ENCODE data around the gene OLFML2A.
"Not testable (repeated sequence)": the region's sequence is repeated elsewhere in the genome, so short reads cannot be mapped to it uniquely, and the experiment has no call there.

OLFML2A gene

DNA sequence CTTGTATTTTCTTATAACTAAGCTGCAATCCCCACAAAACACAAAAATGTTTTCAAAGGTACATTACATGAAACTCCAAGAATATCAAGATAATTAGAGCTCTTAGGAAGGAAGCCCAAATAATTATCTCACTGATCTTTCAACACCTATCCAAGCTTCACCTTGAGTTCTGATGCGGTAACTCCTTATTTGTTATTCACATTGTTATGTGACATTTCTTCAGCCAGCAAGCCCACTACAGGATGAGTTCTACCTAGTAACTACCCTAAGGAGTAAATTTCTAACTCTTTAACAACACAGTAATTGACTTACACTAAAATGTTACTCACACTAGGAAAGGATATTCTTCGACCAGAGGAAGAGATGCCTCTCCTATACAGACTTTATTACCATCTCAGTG lies 15.7 kb upstream of the OLFML2A start:
- DNase-seq (ENCODE audit: low spot score), result no peak

DNA sequence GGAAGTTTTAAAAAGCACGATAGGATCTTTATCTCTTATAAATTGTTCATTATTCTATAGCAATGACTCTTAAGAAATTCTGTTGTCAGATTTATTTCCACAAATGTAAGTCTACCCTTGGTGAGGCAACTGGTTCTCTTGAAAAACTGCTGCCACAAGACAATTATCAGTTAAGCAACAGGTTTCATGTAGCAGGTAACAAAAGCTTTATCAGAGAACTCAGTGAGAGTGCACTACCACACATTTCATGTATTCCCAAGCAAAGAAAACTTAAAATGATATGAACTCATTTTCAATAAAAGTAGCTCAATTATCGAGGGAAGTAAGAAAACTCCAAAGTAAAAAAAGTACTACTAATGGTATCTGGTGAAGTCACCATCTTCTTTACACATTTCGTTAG lies 15.2 kb upstream of the OLFML2A start:
- no peak for DNase-seq (ENCODE audit: low spot score)

DNA sequence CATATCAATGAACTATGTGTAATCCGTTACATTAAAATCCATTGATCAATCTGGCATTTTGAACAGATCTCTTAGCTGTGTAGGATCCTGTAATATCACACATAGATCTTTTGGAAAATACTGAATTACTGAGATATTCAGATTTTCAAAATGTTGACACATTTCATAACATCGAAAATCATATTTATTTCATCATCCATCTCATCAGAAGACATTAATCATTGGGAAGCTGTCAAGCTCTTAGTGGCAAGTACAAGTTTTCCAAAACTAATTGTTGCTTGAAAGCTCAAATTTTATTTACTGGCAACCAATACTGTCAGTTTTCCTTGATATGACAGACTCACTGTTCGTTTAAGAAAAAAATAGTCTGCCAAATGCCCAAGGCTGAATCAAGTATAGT lies 14.3 kb upstream of the OLFML2A start:
- no peak for DNase-seq (ENCODE audit: low spot score)

DNA sequence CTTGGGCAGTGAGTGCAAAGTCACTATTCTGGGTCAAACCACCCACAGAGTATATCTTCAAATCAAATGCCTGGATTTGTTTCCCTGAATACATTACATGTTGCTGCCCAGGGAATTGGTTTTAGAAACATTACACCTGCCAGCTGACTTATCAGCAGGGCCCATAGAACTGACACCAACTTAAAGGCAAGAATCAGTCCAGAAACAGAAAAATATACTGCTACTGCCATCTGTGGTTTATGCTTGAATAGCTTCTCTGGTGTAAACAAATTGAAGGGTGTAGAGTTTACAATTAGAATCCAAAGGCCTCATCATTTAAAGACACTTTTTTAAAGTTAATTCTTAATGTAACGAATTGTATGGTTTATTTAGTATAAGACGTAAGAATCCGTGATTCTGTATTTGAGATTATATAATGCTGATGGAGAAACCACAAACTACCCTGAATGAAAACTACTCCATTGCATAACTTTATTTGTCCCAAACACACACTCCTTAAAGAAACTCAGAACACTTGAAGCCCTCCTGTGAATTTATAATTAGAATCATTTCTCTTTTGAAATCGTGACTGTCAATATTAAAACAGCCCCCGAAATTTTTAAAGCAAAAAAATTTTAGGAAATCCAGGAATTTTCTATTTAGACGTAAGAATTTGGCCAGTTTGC lies 12.0 kb upstream of the OLFML2A start:
- DNase-seq (ENCODE audit: low spot score), result no peak

DNA sequence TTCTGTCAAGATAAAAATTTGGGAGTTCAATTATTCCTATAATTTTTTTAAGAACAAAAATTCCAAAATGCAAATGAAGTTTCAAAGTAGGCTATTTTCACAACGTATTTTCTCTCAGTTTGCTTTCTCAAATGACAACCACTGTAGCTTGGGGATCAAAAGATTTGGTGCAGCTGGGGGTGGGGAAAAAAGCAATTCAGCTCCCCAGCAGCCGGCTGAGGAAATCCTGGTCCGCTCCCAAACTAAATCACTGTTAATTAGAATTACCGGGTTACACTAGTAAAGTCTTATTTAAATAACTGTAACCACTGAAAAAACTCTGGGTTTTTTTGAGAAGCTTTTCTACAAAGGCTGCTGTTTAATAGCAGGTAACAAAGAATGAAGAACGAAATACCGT lies 11.5 kb upstream of the OLFML2A start:
- DNase-seq (ENCODE audit: low spot score), result no peak

DNA sequence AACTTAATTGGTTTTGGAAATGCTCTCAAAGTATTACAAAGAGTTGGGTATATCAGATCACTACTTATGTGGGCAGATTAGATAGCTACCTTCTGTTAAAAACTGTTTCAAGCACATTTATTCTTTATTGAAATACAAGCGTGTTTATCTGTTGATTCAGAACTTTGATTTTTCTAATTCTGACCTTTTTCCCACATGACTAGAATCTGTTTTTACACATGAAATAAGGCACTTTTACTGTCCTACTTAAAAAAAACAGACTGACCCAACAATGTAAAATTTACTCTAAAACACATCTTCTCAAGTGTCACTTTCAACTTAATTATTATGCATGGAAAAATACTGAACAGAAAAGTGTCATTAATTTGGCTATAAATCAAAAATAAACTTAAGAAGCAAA lies 10.6 kb upstream of the OLFML2A start:
- DNase-seq (ENCODE audit: low spot score), result no peak

DNA sequence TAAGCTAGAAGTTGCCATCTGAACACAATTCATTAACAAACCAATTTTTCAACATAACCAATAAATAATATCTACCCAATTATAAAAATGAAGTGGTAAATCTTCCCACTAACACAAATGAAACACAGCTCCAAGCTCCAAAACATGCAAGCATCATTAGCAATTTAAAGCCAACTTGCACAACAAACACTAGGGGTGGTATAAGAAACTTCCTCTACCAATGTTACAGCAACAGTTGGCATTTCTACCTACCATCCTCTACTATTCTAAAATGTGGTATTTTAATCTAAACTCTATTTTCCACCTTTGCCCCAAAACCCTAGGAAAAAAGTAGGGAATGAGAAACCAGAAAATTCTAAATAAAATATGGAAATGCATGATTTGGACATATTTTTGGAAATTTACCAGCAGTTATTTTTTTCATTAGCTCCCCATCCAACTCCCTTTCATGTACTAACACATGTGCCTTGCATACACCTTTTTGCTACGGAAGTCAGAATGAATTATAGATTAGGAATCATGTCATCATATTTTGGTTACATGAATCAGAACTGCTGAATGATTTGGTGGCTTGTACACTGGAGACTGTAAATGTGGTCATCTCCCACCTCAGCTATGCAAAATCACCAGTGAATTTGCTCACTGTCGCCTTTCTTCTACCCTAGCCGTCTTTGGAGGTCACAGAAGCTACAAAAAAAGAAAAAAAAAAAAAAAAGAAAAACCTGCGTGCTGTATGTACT lies 9.9 kb upstream of the OLFML2A start:
- DNase-seq (ENCODE audit: low spot score), result no peak

DNA sequence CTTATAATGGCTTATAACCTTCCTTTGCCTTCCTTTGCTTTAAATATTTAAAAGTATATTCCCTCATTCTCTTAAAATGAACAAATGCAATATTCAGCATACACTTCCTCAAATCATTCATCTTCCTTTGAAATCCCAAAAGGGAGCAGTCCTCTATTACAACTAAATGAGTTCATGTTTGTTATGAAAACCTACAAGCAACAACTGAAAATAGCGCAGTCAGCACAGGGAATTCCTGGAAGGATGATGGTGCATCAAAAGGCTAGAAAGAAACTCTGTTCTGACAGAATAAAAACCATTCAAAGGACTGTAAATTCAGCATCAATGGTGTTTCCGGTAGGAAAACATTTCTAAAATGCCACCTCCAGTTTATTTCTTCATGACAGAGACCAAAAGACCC lies 9.1 kb upstream of the OLFML2A start:
- no peak for DNase-seq (ENCODE audit: low spot score)

DNA sequence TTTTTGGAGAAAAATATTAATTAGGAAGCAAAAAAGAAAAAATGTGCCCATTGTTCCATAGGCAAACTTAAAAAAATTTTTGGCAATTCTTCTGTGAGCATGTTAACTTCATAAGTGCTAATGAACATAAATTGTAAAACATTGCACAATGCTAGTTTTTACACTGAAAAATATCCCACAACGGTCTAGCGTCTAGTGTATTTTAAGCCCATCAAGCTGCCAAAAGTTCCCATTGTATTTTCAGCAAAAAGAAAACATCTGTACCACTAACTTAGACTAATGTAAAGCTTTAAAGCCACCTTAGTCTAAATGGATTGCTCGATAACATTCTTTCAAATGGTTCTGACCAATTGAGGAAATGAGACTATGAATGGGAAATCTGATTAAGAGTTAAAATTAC lies 8.6 kb upstream of the OLFML2A start:
- no peak for DNase-seq (ENCODE audit: low spot score)

DNA sequence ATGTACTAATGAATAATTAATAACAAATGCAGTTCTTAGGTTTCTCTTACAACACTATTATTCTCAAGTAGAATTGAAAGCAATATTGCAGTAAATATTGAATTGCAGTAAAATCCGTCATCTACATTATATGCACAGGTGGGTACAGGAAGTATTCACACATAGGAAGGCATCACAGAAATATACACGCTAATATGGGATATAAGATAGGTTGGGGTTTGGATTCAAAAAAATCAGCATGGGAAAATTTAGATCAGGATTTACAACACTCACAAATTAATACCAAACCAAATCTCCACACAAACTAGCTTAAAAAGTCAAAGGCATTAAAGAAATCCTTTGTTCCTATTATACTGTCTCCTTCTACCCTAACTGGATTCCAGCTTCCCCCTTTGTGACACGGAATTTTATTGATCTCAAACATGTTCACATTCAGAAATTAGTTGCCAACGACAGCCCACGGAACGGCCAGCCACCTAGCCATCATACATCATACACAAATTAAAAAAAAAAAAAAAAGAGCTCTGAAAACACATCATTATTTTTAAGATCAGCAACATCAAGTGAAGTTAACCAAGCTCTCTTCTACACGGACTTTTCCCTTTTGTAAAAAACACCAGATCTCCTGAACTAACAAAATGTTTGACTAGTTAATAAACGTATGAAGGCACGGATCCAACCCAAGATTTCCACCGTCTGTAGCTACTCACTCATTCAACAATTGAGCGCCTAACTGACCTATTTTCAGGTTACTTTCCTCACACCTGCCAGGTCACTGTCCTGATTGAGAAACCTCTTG lies 8.0 kb upstream of the OLFML2A start:
- no peak for DNase-seq (ENCODE audit: low spot score)

DNA sequence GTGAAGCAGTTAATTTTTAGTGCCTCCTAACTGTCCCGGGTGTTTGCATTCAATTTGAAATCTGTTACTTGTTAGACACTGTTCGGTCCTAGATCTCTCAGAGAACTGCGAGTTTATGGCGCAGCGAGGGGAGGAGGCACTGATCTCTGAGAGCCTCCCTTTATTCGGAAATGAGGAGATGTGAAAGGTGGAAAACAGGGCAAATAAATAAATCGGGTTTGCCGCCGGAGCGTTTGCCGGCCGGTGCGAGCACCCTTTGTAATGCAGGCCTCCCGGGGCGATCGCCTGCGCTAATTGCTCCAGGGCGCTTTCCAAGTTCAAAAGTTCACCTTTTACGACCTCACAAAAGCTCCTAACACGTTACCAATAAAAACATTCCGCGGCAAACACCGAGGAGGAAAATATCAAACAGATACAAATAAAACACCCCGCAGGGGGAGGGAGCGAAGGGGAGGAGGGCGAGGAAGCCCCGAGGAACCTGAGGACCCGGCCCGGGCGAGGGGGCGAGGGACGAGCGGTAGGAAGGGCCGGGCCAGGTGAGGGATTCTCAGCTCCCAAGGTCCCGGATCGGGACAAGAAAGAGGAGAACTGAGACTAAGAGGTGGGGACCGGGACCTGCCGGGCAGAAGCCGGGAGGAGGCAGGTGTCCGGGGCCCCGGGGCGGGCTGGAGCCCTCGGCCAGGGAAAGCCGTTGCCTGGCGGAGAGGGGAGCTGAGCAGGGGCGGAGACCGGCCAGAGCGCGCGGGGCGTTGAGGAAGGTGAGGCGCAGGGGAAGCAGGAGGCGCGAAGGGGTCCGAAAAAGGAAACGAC lies 7.2 kb upstream of the OLFML2A start:
- peak; percentile 59 for DNase-seq (ENCODE audit: low spot score)

DNA sequence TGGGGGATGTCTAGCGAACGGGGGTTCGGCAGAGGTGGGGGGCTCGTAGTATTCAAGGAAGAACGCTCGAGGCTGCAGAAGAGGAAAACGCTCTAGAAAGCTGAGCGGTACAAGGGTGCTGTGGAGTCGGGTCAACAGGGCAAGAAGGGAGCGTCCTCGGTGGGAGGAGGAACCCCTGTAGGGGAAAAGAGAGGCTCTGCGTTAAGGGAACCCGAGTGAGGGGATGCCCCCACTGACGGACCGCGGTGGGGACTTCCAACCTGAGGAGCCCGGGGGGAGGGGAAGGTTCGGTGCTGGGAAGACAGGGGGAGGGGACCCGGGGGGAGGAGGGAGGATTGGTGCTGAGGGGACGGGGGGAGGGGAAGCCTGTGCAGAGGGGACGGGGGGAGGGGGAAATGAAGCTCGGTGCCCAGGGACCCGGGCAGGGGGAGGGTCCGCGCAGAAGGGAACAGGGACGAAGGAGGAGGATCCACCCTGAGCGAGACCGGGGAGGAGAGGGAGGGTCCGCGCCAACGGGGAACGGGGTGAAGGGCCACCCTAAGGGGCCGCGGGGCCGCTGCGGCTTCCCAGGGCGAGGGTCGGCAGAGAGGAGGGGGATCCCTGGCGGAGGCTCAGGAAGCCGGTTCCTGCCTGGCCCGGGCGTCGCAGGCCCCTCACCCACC lies 6.4 kb upstream of the OLFML2A start:
- DNase-seq (ENCODE audit: low spot score), result peak; percentile 79

DNA sequence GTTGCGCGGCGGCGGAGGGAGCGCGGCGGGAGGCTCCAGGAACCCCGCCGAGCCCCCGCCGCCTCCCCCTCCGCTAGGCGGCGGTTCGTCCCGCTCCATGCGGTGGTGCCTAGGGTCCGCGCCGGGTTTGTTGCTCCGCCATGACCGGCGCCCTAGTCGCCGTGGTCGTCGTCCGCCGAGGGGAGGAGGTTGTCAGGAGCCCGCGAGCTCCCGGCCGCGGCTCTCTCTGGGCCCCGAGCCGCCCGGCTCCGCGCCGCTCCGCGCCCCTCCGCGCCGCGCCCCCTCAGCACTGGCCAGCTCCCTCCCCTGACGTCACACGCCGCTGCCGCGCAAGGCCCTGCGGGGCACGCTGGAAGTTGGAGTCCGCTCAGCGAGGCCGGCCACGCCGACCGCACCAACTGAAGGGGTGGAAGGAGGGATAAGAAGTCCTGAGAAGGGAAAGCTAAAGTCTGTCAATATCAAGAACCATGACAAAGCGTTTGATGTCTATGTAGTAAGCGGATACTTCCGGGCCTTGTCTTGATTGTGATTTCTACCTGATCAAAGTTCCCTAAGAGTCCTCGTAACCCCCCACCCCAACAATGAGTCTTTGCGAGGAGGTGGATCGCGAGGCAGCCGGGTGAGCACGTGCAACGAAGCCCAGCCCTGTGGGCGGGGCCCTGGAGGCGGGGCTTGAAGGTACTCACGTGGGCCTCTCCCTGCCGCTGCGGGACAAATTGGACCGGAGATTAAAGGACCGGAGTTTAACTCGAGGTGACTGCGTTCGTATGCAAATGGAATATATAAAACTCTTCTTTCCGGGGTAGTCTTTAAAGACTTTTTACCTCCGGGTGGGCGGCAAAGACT lies 5.7 kb upstream of the OLFML2A start, which contains the start of gene NR6A1:
TSS of gene NR6A1 (minus strand) at position 291 of the 846 bp plus-strand sequence.
- peak; percentile 96 for DNase-seq (ENCODE audit: low spot score)

DNA sequence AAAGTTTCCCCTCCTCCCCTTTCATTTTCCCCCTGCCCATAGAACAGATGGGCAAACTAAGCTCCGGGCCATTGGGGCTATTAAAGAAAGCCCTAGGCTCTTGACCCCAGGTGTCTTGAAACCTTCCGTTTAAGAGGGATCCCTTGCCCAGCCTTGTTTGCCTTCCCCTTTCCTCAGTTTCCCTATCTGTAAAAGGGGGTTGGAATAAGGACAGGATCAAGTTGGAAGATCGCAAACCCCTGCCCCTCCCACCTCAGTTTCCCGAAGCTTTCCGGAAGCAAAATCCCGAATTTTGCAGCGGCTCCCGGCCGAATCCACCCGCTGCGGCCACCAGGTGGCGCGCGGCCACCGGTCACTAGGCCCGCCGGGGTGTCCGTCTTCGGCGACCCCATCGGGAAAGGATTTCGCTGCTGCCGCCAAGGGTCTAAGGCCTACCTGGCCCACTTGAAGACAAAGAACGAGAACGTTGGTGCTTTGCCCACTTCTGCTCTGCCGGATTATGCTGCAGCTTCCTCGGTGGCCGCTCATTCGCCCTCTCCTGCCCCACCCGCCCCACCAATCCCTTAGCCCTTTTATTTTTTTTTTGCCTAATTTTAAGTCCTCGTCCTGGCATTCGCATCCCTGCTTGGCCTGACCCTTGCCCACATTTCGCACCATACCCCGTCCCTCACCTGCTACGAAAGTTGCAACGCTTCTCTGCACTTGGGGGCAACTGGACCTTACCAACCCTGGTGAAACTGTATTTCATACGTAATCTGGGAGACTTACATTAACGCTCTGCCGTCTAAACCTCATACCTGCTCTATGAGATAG lies 4.9 kb upstream of the OLFML2A start:
- DNase-seq (ENCODE audit: low spot score), result peak; percentile 80

DNA sequence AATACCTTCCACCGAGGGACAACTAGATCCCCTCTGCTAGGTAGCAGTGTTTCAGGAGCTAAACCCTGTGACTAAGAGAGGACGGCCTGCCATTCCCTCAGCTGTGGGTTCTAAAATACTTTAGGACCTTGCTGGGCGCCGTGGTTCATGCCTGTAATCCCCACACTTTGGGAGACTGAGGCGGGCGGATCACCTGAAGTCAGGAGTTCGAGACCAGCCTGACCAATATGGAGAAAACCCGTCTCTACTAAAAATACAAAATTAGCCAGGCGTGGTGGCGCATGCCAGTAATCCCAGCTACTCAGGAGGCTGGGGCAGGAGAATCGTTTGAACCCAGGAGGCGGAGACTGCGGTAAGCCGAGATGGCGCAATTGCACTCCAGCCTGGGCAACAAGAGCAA lies 4.1 kb upstream of the OLFML2A start:
- DNase-seq (ENCODE audit: low spot score), result not testable (repeated sequence)

DNA sequence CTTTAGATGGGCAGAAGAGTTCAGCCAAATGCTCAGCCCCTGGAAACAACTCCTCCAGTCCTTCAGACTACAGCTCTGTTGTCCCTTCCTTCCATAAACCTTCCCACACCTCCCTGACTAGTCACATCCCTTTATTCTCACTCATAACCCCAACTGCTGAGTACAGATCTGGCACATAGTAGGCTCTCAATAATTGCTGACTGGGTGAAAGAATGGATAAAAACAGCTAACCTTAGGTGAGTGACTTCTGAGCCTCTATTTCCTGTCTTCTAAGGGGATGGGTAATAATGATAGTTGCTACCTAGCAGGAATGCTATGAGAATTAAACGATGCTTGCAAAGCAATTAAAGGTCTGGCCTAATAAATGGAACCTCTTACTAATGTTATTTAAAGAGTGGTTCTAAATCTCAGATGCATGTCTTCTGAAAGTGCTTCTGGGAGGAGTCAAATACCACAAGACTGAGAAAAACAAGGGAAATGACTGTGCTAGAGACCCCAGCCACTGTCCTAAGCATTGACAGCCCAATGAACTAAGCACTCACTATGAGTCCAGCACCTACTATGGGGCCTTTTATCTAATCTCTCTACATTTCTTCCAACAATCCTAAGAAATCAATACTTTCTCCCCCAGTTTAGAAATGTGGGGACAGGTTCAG lies 3.3 kb upstream of the OLFML2A start:
- no peak for DNase-seq (ENCODE audit: low spot score)

DNA sequence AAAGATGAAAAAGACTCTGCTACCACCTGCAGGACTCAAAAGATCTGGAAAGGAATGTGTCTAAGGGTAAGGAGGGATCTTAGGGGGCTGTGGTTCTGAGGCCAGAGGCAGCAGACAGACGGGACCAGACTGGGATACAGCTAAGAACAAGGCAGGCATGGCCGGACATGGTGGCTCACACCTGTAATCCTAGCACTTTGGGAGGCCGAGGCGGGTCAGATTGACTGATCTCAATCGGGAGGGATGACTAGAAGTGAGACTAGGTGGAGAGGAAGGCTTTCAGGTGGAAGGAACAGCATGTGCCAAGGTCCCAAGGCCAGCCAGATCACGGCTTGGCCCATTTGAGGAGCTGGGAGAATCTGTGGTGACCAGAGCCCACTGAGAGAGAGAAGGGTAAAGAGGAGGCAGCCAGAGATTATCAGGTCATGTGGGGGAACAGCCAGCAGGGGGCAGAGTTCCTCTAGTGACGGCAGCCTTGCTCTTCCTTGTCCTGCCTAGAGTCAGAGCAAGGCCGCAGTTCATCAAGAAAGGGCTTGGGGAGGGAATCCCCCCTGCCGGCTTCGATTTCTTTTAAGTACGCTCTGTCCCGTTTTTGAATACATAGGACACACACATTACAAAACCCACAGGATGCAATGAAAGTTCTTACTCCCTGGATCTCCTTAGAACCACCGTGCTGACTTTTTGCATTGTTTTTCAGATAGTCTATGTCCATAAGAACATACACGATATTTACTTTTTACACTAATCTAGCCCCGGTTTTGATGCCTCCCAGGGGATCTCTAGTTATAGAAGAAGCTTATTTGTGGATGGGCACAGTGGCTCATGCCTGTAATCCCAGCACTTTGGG lies 2.6 kb upstream of the OLFML2A start:
- DNase-seq (ENCODE audit: low spot score), result peak; percentile 77

DNA sequence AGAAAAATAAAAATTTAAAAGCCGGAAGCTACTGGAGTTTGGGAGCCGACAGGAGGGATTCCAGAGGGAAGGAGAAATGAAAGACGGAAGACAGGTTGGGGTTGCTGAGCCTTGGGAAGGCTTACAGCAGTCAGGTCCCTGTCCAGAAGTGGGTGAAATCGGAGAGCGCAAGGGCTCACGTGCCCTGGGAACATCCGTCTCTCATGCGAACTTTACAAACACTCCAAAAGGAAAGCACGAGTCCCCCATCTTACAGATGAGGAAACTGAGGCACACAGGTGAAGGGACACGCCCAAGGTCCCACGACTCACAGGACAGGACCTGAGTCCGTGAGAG lies 347 bp upstream of the OLFML2A start:
- DNase-seq (ENCODE audit: low spot score), result no peak
